Measurements from ENCODE around the gene ADCY1.

DNA sequence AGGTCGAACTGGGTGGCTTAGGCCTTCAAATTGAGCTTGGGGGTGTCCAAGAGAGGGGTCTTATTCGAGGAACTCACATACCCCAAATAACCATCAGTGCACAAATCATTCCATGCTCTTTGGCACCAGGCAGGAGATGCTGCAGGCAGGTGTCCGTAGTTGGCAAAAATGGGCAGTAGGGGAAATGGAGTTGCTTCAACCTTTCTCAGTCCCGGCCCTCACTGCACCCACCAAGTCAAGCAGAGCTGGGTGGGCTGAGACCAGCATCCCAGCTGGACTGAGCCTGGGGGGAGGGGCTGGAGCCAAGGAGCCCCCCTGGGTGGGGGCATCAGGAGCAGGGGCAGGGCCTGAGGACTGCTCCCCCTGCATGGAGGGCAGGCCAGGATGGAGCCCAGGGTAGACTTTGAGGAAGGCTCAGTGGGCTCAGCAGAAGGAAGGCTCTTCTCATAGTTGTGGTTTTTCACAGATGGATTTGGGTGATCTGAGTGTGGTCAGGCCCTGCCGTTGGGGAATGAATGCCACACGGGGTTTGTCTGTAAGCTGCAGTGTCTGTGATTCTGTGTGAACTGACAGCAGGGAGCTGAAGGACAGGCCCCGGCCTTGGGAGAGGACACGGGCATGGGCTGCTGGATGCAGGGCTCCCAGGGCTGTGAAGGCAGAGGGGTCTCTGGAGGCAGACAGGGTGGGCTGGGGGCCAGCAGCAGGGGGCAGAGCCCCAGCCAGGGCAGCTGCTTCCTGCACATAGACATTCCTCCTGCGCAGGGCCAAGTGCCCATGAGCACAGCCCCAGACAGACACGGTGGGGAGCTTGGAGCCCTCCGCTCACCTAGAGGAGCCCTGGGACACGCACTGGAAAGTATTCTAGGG, 144.5 kb downstream of the ADCY1 start:
- TF ChIP-seq POLR2A (IDR thresholded peaks at IDR 0.05): no peak
- TF ChIP-seq, protein P1, sequence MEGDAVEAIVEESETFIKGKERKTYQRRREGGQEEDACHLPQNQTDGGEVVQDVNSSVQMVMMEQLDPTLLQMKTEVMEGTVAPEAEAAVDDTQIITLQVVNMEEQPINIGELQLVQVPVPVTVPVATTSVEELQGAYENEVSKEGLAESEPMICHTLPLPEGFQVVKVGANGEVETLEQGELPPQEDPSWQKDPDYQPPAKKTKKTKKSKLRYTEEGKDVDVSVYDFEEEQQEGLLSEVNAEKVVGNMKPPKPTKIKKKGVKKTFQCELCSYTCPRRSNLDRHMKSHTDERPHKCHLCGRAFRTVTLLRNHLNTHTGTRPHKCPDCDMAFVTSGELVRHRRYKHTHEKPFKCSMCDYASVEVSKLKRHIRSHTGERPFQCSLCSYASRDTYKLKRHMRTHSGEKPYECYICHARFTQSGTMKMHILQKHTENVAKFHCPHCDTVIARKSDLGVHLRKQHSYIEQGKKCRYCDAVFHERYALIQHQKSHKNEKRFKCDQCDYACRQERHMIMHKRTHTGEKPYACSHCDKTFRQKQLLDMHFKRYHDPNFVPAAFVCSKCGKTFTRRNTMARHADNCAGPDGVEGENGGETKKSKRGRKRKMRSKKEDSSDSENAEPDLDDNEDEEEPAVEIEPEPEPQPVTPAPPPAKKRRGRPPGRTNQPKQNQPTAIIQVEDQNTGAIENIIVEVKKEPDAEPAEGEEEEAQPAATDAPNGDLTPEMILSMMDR (IDR thresholded peaks at IDR 0.05): no peak
